ENCODE results near the gene MTHFSD.

The MTHFSD gene

GRCh38 chr16:86597880-86598606 lies 43.0 kb upstream of the MTHFSD start:
- no peak for TF ChIP-seq FOXM1 (IDR thresholded peaks at IDR 0.05; ENCODE audit: borderline replicate concordance, low read depth)
- TF ChIP-seq EGR1 (IDR thresholded peaks at IDR 0.05): no peak
- no peak for TF ChIP-seq ZBTB7A (IDR thresholded peaks at IDR 0.05; ENCODE audit: low read depth)
- TF ChIP-seq YY1 (IDR thresholded peaks at IDR 0.05; ENCODE audit: low read depth): no peak
- TF ChIP-seq NFIC (IDR thresholded peaks at IDR 0.05): no peak
- no peak for TF ChIP-seq CREB1 (IDR thresholded peaks at IDR 0.05; ENCODE audit: low read depth)
- TF ChIP-seq USF1 (IDR thresholded peaks at IDR 0.05): no peak
- no peak for TF ChIP-seq TEAD4 (IDR thresholded peaks at IDR 0.05)
- no peak for TF ChIP-seq TAF1 (IDR thresholded peaks at IDR 0.05; ENCODE audit: low read depth)
- TF ChIP-seq TCF12 (IDR thresholded peaks at IDR 0.05; ENCODE audit: low read depth): no peak
- TF ChIP-seq RAD21 (IDR thresholded peaks at IDR 0.05; ENCODE audit: low read depth): no peak

- TF ChIP-seq CEBPB (IDR thresholded peaks at IDR 0.05) (no peak), EGR1 (IDR thresholded peaks at IDR 0.05) (no peak), FOXM1 (IDR thresholded peaks at IDR 0.05; ENCODE audit: borderline replicate concordance, low read depth) (no peak), YY1 (IDR thresholded peaks at IDR 0.05; ENCODE audit: low read depth) (no peak), EP300 (IDR thresholded peaks at IDR 0.05; ENCODE audit: borderline replicate concordance) (no peak), CREB1 (IDR thresholded peaks at IDR 0.05; ENCODE audit: low read depth) (no peak), TEAD4 (IDR thresholded peaks at IDR 0.05) (no peak)
These were observed 42.3 kb upstream of the MTHFSD start for GRCh38 chr16:86597126-86597879.

GRCh38 chr16:86595983-86596605 lies 41.1 kb upstream of the MTHFSD start:
- no peak for TF ChIP-seq MAX (IDR thresholded peaks at IDR 0.05)
- TF ChIP-seq CREB1 (IDR thresholded peaks at IDR 0.05; ENCODE audit: low read depth): no peak
- TF ChIP-seq TAF1 (IDR thresholded peaks at IDR 0.05; ENCODE audit: low read depth): no peak
- no peak for TF ChIP-seq USF1 (IDR thresholded peaks at IDR 0.05)
- no peak for TF ChIP-seq TCF12 (IDR thresholded peaks at IDR 0.05; ENCODE audit: low read depth)
- no peak for TF ChIP-seq EGR1 (IDR thresholded peaks at IDR 0.05)
- TF ChIP-seq FOXM1 (IDR thresholded peaks at IDR 0.05; ENCODE audit: borderline replicate concordance, low read depth): no peak
- TF ChIP-seq ZBTB7A (IDR thresholded peaks at IDR 0.05; ENCODE audit: low read depth): no peak
- no peak for TF ChIP-seq NFIC (IDR thresholded peaks at IDR 0.05)

- TF ChIP-seq RAD21 (IDR thresholded peaks at IDR 0.05; ENCODE audit: low read depth): no peak
- no peak for TF ChIP-seq CEBPB (IDR thresholded peaks at IDR 0.05)
- no peak for TF ChIP-seq EGR1 (IDR thresholded peaks at IDR 0.05)
- TF ChIP-seq YY1 (IDR thresholded peaks at IDR 0.05; ENCODE audit: low read depth): no peak
These were observed 39.7 kb upstream of the MTHFSD start for GRCh38 chr16:86594721-86595120.

GRCh38 chr16:86593913-86594620 lies 39.0 kb upstream of the MTHFSD start:
- TF ChIP-seq MAX (IDR thresholded peaks at IDR 0.05): no peak
- no peak for TF ChIP-seq EP300 (IDR thresholded peaks at IDR 0.05; ENCODE audit: borderline replicate concordance)
- no peak for TF ChIP-seq USF1 (IDR thresholded peaks at IDR 0.05)
- TF ChIP-seq FOXM1 (IDR thresholded peaks at IDR 0.05; ENCODE audit: borderline replicate concordance, low read depth): no peak
- no peak for TF ChIP-seq RAD21 (IDR thresholded peaks at IDR 0.05; ENCODE audit: low read depth)
- TF ChIP-seq ZBTB7A (IDR thresholded peaks at IDR 0.05; ENCODE audit: low read depth): no peak
- no peak for TF ChIP-seq CREB1 (IDR thresholded peaks at IDR 0.05; ENCODE audit: low read depth)
- no peak for TF ChIP-seq EGR1 (IDR thresholded peaks at IDR 0.05)
- no peak for TF ChIP-seq TCF12 (IDR thresholded peaks at IDR 0.05; ENCODE audit: low read depth)
- TF ChIP-seq TAF1 (IDR thresholded peaks at IDR 0.05; ENCODE audit: low read depth): no peak
- no peak for TF ChIP-seq NFIC (IDR thresholded peaks at IDR 0.05)
- TF ChIP-seq TEAD4 (IDR thresholded peaks at IDR 0.05): no peak
- no peak for TF ChIP-seq CEBPB (IDR thresholded peaks at IDR 0.05)
- TF ChIP-seq YY1 (IDR thresholded peaks at IDR 0.05; ENCODE audit: low read depth): no peak
- TF ChIP-seq REST (IDR thresholded peaks at IDR 0.05; ENCODE audit: low read depth): no peak

GRCh38 chr16:86591270-86591669 lies 36.2 kb upstream of the MTHFSD start:
- no peak for TF ChIP-seq TAF1 (IDR thresholded peaks at IDR 0.05; ENCODE audit: low read depth)
- TF ChIP-seq CEBPB (IDR thresholded peaks at IDR 0.05): no peak
- no peak for TF ChIP-seq USF1 (IDR thresholded peaks at IDR 0.05)
- TF ChIP-seq RAD21 (IDR thresholded peaks at IDR 0.05; ENCODE audit: low read depth): no peak
- no peak for TF ChIP-seq EP300 (IDR thresholded peaks at IDR 0.05; ENCODE audit: borderline replicate concordance)
- no peak for TF ChIP-seq EGR1 (IDR thresholded peaks at IDR 0.05)
- TF ChIP-seq REST (IDR thresholded peaks at IDR 0.05; ENCODE audit: low read depth): no peak
- TF ChIP-seq TEAD4 (IDR thresholded peaks at IDR 0.05): no peak
- no peak for TF ChIP-seq ZBTB7A (IDR thresholded peaks at IDR 0.05; ENCODE audit: low read depth)
- TF ChIP-seq NFIC (IDR thresholded peaks at IDR 0.05): no peak
- no peak for TF ChIP-seq CREB1 (IDR thresholded peaks at IDR 0.05; ENCODE audit: low read depth)
- TF ChIP-seq TCF12 (IDR thresholded peaks at IDR 0.05; ENCODE audit: low read depth): no peak

Measured in Ishikawa (cell line).